HG03139 (cell line): ENCODE data around the gene FRMD1.

Experiments used
- ATAC-seq: cut with Tn5 transposase; IDR thresholded peaks from one replicate; pipeline ENCODE4 v1.9.1; 2021; ENCODE audit not compliant: unreplicated experiment

The FRMD1 gene

DNA sequence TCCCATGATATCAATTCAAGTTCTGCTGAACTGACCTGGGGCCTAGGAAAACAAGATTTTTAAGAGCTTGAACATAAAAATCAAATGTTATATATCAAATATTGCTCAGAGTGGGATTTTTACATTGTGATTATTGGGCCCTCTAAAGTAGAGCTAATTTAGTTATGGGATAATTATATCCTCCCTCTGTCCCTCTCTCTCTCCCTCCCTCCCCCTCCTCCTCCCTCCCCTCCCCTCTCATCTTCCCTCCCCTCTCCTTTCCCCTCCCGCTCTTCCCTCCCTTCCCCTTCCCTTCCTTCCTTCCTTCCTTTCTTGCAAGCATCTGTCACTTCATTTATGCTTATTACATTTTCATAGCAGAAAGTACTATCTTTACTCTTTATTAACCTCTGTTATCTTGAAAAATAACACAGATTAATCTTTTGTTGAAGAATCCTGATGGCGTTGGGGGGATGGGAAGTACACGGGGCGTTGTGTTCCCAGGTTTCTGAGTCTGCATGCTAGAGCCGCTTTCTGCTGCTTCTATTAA, 48.7 kb downstream of the FRMD1 start:
- no peak for ATAC-seq

DNA sequence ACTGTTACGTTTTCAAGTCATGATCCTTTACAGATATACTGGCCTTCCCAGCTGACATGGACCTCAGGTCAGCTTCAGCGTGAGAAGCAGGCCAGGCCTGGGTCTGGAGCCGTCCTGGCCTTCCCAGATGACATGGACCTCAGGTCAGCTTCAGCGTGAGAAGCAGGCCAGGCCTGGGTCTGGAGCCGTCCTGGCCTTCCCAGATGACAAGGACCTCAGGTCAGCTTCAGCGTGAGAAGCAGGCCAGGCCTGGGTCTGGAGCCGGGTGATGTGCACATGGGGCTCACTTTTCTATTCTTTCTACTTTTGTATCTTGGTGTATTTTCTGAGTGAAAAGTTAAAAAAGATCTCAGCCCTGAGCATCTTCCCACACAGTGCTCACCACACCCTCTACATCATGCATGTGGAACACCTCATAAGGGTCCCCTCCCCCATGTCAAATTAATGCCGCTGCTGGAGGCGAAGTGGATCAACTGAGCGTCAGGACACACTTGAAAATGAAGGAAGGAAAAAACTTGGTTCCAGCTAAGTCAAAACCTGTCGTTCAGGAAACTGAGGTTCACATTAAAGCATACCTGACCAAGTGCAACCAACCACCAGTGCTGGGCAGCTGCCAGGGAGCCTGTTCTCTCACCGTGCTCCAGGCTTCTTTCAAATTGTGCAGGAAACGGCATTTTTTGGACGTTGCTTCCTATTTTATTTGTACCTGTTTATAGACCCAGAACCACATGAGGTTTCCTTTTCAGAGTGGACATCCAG, 49.4 kb downstream of the FRMD1 start:
- no peak for ATAC-seq

DNA sequence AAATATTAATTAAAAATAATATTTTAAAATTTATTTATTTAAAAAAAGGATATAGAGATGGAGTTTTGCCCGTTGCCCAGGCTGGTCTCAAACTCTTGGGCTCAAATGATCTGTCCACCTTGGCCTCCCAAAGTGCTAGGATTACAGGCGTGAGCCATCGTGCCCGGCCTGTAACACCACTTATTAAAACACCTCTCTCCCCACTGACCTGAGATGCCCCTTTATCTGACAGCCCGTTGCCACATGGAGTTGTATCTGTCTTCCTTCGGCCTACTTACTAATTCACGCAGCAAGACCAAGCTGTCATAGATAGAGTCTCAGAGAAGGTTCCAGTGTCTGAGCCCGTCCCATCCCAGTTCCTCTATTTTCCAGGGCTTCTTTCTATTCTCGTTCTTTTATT, 50.8 kb downstream of the FRMD1 start:
- ATAC-seq = no peak

DNA sequence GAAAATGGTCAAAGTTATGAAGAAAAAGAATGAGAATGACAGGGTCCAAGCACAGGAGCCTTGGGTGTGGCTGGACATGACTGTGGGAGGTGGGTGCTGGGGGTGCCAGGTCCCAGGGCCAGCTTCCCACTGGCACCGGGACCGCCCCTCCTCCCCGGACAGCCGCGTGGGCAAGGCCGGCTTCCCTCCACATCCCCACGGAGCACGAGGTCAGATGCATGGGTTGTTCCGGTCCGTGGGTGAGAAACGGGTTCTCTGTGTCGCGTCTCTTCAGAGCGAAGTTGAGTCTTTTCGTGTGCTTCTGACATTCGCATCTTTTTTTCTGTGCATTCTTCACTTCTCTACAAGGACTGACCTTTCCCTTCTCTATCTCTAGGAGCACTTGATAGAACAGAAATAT, 51.5 kb downstream of the FRMD1 start:
- ATAC-seq = no peak

GRCh38 chr6:168026925-168027324, 52.1 kb downstream of the FRMD1 start:
- no peak for ATAC-seq

DNA sequence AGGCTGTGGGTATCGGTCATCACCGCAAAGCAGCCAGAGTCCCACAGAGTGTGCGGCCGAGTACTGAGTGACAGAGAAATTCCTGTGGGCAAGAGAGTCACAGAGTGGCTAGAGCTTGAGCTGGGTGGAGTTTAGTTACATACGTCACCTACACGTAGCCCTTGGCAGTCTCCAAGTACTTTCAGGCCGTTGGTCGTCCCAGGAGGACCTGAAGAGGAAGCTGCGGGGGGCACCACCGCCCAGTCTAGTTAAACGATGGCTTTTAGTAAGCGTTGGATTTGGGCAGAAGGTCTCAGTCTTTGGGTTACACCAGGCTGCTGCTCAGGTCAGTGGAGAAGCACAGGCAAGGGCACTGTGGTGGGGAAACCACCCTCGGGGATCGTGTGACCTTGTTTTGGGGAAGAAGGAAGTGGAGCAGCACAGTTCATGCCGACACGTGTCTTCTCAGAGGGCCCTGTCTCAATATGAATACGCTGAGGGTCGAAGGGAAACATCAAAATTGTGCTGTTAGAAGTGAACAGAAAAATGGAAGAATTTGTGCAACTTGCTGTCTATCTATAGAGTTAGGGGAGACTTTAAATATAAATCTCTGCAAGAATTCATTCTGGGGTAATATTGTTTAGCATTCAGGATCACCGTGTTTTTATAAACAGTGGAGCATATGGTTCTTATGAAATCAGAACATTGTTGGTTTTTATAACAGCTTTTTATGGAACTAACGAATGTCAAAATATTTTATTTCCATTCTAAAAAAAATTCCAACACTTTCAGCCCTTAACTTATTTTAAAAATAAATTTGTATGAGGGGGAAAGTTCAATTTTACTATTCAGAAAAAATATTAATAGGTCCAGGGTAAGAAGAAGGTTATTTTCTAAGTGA, 52.9 kb downstream of the FRMD1 start:
- ATAC-seq = no peak

GRCh38 chr6:168024951-168025510, 54.0 kb downstream of the FRMD1 start:
- no peak for ATAC-seq

GRCh38 chr6:168022488-168023321, 56.3 kb downstream of the FRMD1 start:
- no peak for ATAC-seq

DNA sequence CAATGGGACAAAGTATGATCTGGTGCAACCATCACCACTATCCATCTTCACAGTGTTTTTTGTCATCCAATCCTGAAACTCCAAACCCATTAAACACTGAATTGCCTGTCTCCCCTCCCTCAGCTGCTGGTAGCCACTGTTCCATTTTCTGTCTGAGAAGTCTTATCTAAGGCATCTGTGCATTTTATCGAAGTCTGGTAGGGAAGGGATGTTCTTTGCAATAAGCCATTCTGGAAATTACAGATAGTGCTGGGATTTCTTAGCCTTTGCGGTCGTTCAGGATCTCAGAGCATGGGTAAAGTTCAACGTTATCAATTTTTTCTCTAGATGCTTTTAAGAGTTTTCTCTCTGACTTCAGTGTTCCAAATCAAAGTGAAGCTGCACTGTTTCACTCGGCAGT, 57.4 kb downstream of the FRMD1 start:
- no peak for ATAC-seq

DNA sequence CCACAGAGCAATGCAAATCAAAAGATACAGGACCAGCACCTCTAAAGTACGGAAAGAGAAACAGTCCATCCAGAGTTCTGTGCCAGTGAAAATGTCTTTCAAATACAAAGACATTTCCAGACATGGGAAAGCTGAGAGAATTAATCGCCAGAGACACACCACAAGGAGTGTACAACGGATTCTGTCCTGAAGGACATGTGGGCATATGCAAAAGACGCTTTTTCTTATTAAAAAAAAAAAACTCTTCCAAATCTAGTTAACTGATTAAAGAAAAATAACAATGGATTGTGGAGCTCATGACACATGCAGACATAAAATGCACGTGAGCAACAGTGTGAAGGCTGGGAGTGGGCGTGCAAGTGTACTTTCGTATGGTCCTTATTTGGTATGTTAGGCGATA, 58.8 kb downstream of the FRMD1 start:
- no peak for ATAC-seq

GRCh38 chr6:168018664-168019063, 60.3 kb downstream of the FRMD1 start:
- no peak for ATAC-seq

- ATAC-seq = no peak
Observed at GRCh38 chr6:168017629-168018028, 61.4 kb downstream of the FRMD1 start.

DNA sequence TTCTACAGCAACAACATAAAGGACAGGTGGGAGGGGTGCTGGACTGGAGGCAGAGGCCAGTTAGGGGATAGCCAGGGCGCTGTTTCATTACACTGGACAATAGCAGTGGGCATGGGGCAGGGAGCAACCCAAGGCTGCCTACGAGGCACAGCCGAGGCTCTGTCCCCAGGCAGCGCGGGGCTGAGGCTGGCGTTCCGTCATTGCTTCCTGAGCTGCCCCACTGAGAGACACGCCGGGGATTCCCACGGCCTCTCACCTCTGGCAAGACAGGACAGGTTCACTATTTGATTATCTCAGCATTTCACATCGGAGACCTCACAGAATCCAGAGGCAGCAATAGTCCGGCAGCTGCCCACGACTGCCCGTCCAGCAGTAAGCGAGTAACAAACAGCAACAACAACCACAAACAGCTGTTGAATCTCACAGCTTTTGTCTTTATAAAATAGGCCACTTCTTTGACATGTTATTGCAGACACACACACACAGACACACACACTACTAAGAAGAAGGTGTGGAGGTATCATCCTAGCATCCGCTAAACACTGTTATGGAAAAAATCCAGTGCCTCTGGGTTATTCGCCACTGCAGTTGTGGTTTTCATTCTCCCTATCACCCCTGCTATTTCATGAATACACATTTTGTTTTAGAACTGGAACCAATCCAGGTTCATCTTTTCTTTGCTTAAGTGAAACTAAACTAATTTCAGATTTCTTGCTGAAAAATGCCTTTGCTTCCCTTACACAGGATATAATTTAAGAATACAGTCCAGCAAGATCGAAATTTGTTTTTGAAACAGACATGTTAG, 62.1 kb downstream of the FRMD1 start:
- ATAC-seq = no peak

DNA sequence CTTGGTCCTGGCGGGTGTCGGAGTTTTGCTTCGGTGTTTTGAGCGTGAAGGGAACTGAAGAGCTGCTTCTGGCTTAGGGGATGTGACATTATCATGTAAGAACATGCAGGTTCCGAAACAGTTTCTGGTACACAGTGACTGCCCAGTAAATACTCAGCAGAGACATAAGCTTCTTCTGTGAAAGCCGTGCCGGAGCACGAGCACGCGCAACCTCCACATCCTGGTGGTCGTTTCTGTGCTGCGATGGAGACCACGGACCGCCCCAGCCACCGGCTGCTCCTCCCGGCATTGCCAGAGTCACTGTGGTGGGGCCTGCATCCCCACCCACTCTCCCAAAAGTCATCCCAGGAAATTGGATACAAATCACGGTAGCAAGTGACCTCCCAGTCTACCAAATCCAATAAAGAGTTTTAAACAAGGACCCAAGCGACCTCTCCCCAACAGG, 62.8 kb downstream of the FRMD1 start:
- no peak for ATAC-seq

GRCh38 chr6:168015482-168016175, 63.4 kb downstream of the FRMD1 start:
- no peak for ATAC-seq

DNA sequence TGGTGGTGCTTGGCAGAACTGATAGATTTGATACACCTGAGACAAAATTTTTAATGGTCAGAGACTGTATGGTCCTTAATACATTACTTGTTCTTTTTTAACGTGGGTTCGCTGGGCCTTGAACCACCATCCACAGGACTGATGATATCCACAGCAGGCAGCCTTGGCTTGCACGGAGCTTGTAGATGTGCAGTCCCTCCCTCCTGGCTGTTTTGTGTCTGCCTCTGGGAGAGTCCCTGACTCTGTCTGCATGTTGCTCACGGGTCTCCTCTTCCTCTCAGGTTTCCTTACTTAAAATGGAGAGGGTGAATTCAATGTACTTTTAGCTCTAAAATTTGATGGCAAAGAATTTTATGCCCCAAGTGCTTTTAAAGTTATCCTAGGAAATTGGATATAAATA, 64.0 kb downstream of the FRMD1 start:
- no peak for ATAC-seq

DNA sequence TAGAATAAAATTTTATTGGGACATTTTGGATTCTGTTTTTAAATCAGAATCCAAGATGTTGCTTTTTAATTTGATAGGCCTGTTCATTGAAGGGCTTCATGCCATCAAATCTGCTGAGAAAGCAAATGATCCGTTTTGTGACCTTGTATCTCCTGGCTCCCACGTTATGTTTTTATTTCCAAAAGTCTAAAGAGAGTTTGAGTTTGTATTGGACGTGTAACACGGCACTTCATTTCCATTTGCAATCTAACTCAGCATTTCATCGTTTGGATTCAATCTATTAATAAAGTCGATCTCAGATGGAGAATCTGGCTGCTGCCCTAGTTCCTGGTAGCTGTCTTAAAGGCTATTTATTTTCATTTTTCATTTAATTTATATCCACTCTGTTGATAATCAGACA, 64.6 kb downstream of the FRMD1 start:
- ATAC-seq = no peak

- ATAC-seq = no peak
Observed at GRCh38 chr6:168013250-168013915, 65.6 kb downstream of the FRMD1 start.
